Trophoblast cell (in vitro differentiated cells and primary cell): ENCODE results near the gene DDX41.

Source experiments
- DNase-seq, 2 donors: peaks; one replicate each; pipeline ENCODE4 v3.0.0-alpha.2; 2016
- H2AFZ ChIP-seq: 2 replicates; pipeline ENCODE4 v1.6.1; 2013; ENCODE audit warnings: low read length, moderate library complexity, mild to moderate bottlenecking; ENCODE audit not compliant: insufficient read depth, poor library complexity
- H2AK5ac ChIP-seq: 2 replicates; pipeline ENCODE4 v1.6.1; 2013; ENCODE audit warnings: mild to moderate bottlenecking, low read length
- H2BK120ac ChIP-seq: 2 replicates; pipeline ENCODE4 v1.6.1; 2013; ENCODE audit warnings: low read length, mild to moderate bottlenecking, moderate library complexity; ENCODE audit not compliant: insufficient read depth, poor library complexity
- H2BK12ac ChIP-seq: 2 replicates; pipeline ENCODE4 v1.6.1; 2013; ENCODE audit warnings: mild to moderate bottlenecking, low read length, moderate library complexity
- H2BK5ac ChIP-seq: 2 replicates; pipeline ENCODE4 v1.6.1; 2013; ENCODE audit warnings: low read length, low read depth, moderate library complexity, mild to moderate bottlenecking; ENCODE audit not compliant: poor library complexity
- H3K14ac ChIP-seq: 2 replicates; pipeline ENCODE4 v1.6.1; 2013; ENCODE audit warnings: mild to moderate bottlenecking, low read length
- H3K18ac ChIP-seq: 2 replicates; pipeline ENCODE4 v1.6.1; 2013; ENCODE audit warnings: mild to moderate bottlenecking, low read length
- H3K23ac ChIP-seq: 2 replicates; pipeline ENCODE4 v1.6.1; 2013; ENCODE audit warnings: low read length
- H3K27ac ChIP-seq: 2 replicates; pipeline ENCODE4 v1.5.1; 2013; ENCODE audit warnings: low read depth, mild to moderate bottlenecking, inconsistent platforms, low read length, moderate library complexity
- H3K27me3 ChIP-seq: 2 replicates; pipeline ENCODE4 v1.6.1; 2013; ENCODE audit warnings: inconsistent platforms, mild to moderate bottlenecking, low read length, moderate library complexity; ENCODE audit not compliant: insufficient read depth
- H3K36me3 ChIP-seq, 2 experiments: 1 replicate in 1 of 2; 2 replicates in 1 of 2; pipeline ENCODE4 v1.6.1; 2013; ENCODE audit warnings: low read length in 2 of 2, mild to moderate bottlenecking in 2 of 2, moderate library complexity in 1 of 2; ENCODE audit not compliant: insufficient read depth in 2 of 2, control insufficient read depth in 1 of 2
- H3K4ac ChIP-seq: 2 replicates; pipeline ENCODE4 v1.6.1; 2013; ENCODE audit warnings: low read depth, mild to moderate bottlenecking, low read length, moderate library complexity
- H3K4me1 ChIP-seq, 2 experiments: 1 replicate in 1 of 2; 2 replicates in 1 of 2; pipeline ENCODE4 v1.6.1; 2013; ENCODE audit warnings: low read length in 2 of 2, mild to moderate bottlenecking in 2 of 2, moderate library complexity in 1 of 2; ENCODE audit not compliant: insufficient read depth in 2 of 2, control insufficient read depth in 1 of 2
- H3K4me2 ChIP-seq: 2 replicates; pipeline ENCODE4 v1.6.1; 2013; ENCODE audit warnings: inconsistent platforms, mild to moderate bottlenecking, low read length, moderate library complexity
- H3K4me3 ChIP-seq: 2 replicates; pipeline ENCODE4 v1.5.1; 2013; ENCODE audit warnings: mild to moderate bottlenecking, low read depth, low read length, inconsistent platforms
- H3K79me1 ChIP-seq: one replicate; pipeline ENCODE4 v1.6.1; 2013; ENCODE audit warnings: low read length
- H3K79me2 ChIP-seq: 2 replicates; pipeline ENCODE4 v1.6.1; 2013; ENCODE audit warnings: low read length, mild to moderate bottlenecking; ENCODE audit not compliant: control insufficient read depth, insufficient read depth, poor library complexity
- H3K9ac ChIP-seq: 2 replicates; pipeline ENCODE4 v1.6.1; 2013; ENCODE audit warnings: mild to moderate bottlenecking, low read length
- H3K9me3 ChIP-seq: 2 replicates; pipeline ENCODE4 v1.6.1; 2013; ENCODE audit warnings: low read depth, mild to moderate bottlenecking, control low read depth, inconsistent platforms, low read length; ENCODE audit not compliant: insufficient read depth
- H4K12ac ChIP-seq: 2 replicates; pipeline ENCODE4 v1.6.1; 2013; ENCODE audit warnings: low read depth, mild to moderate bottlenecking, low read length, moderate library complexity
- H4K8ac ChIP-seq: 2 replicates; pipeline ENCODE4 v1.6.1; 2013; ENCODE audit warnings: low read depth, mild to moderate bottlenecking, low read length, moderate library complexity
- H4K91ac ChIP-seq: one replicate; pipeline ENCODE4 v1.6.1; 2013; ENCODE audit warnings: low read depth, mild to moderate bottlenecking, low read length, moderate library complexity
- WGBS: extraction: QIAGEN DNeasy Blood & Tissue Kit; methylation state at CpG from one replicate; pipeline ENCODE4 v1.1.7; 2013; ENCODE audit warnings: missing lambda C conversion rate; ENCODE audit not compliant: insufficient read length, insufficient coverage; ENCODE audit errors: extremely low coverage; 5-methylcytosine and 5-hydroxymethylcytosine counted together

The DDX41 gene

GRCh38 chr5:177496070-177496726 lies 20.6 kb downstream of the DDX41 start:
- Histone ChIP-seq H4K12ac (peak overlapping the region; percentile 84), H3K9ac (peak overlapping the region; percentile 95), H3K4ac (peak overlapping the region; percentile 89), H3K79me1 (peaks cover 44% of the 10 kb centered on the region), H2AK5ac (peak overlapping the region; percentile 81), H3K9me3 (no peaks in the 10 kb centered on the region), H3K36me3 (peaks cover 41 to 43% of the 10 kb centered on the region in 2 experiments), H3K27ac (peak overlapping the region; percentile 97), H2BK120ac (peak overlapping the region; percentile 97), H3K18ac (peak overlapping the region; percentile 95), H2BK5ac (peak overlapping the region; percentile 96), H3K4me1 (peaks cover 42 to 56% of the 10 kb centered on the region in 2 experiments), H4K91ac (peak overlapping the region; percentile 98), H3K14ac (peak overlapping the region; percentile 97), H3K4me3 (peak overlapping the region; percentile 76), H3K4me2 (peak overlapping the region; percentile 75), H3K79me2 (peaks cover 21% of the 10 kb centered on the region), H3K27me3 (no peaks in the 10 kb centered on the region), H4K8ac (peak overlapping the region; percentile 91), H2BK12ac (peak overlapping the region; percentile 44), H3K23ac (no peak overlapping the region), H2AFZ (peak overlapping the region; percentile 64)
- WGBS = no CpG with 5 or more reads among the region's 12 CpGs
- DNase-seq = peak in 1 of 2 donors; percentile 52

- Histone ChIP-seq H3K9ac (peak overlapping the region; percentile 95), H3K4ac (peak overlapping the region; percentile 90), H4K12ac (peak overlapping the region; percentile 84), H4K8ac (peak overlapping the region; percentile 91), H2BK5ac (peak overlapping the region; percentile 96), H3K4me3 (peak overlapping the region; percentile 76), H3K23ac (no peak overlapping the region), H3K4me1 (peaks cover 42 to 56% of the 10 kb centered on the region in 2 experiments), H3K27me3 (no peaks in the 10 kb centered on the region), H2AK5ac (peak overlapping the region; percentile 88), H3K4me2 (peak overlapping the region; percentile 75), H3K18ac (peak overlapping the region; percentile 95), H3K14ac (peak overlapping the region; percentile 97), H4K91ac (peak overlapping the region; percentile 98), H3K79me1 (peaks cover 44% of the 10 kb centered on the region), H2BK12ac (peak overlapping the region; percentile 55), H3K27ac (peak overlapping the region; percentile 97), H3K79me2 (peaks cover 21% of the 10 kb centered on the region), H3K9me3 (no peaks in the 10 kb centered on the region), H3K36me3 (peaks cover 48 to 51% of the 10 kb centered on the region in 2 experiments), H2AFZ (peak overlapping the region; percentile 28), H2BK120ac (peak overlapping the region; percentile 97)
- no CpG with 5 or more reads among the region's 14 CpGs for WGBS
- DNase-seq = no peak
These were observed 21.3 kb downstream of the DDX41 start for GRCh38 chr5:177495243-177496060.

GRCh38 chr5:177494346-177495195 lies 22.2 kb downstream of the DDX41 start:
- WGBS = no CpG with 5 or more reads among the region's 11 CpGs
- peak overlapping the region; percentile 75 for H3K4me2 ChIP-seq
- H3K4ac ChIP-seq = peak overlapping the region; percentile 90
- peaks cover 42 to 56% of the 10 kb centered on the region in 2 experiments for H3K4me1 ChIP-seq
- no peaks in the 10 kb centered on the region for H3K27me3 ChIP-seq
- no peaks in the 10 kb centered on the region for H3K9me3 ChIP-seq
- peak overlapping the region; percentile 28 for H2AFZ ChIP-seq
- H3K4me3 ChIP-seq = no peak overlapping the region
- H2BK5ac ChIP-seq = peak overlapping the region; percentile 96
- peak overlapping the region; percentile 61 for H4K12ac ChIP-seq
- peak overlapping the region; percentile 91 for H3K18ac ChIP-seq
- H4K91ac ChIP-seq = peak overlapping the region; percentile 90
- peak overlapping the region; percentile 97 for H3K27ac ChIP-seq
- peak overlapping the region; percentile 86 for H4K8ac ChIP-seq
- peak overlapping the region; percentile 46 for H3K9ac ChIP-seq
- peak overlapping the region; percentile 55 for H2BK12ac ChIP-seq
- H3K14ac ChIP-seq = peak overlapping the region; percentile 94
- peaks cover 44% of the 10 kb centered on the region for H3K79me1 ChIP-seq
- H3K23ac ChIP-seq = no peak overlapping the region
- peaks cover 57 to 59% of the 10 kb centered on the region in 2 experiments for H3K36me3 ChIP-seq
- H2BK120ac ChIP-seq = peak overlapping the region; percentile 78
- DNase-seq = peak in 1 of 2 donors; percentile 31
- peaks cover 21% of the 10 kb centered on the region for H3K79me2 ChIP-seq
- peak overlapping the region; percentile 88 for H2AK5ac ChIP-seq
